ENCODE results near the gene PRDM2. TPM values are rescaled to one million over a fixed set of nuclear protein-coding genes. Genes with fewer than 3 reads are reported as not detected.
A peak's percentile ranks its signal among the peaks of the same experiment; 100 is the strongest.

Gene PRDM2
- total RNA-seq, 1 donor, result 12.7 TPM

DNA sequence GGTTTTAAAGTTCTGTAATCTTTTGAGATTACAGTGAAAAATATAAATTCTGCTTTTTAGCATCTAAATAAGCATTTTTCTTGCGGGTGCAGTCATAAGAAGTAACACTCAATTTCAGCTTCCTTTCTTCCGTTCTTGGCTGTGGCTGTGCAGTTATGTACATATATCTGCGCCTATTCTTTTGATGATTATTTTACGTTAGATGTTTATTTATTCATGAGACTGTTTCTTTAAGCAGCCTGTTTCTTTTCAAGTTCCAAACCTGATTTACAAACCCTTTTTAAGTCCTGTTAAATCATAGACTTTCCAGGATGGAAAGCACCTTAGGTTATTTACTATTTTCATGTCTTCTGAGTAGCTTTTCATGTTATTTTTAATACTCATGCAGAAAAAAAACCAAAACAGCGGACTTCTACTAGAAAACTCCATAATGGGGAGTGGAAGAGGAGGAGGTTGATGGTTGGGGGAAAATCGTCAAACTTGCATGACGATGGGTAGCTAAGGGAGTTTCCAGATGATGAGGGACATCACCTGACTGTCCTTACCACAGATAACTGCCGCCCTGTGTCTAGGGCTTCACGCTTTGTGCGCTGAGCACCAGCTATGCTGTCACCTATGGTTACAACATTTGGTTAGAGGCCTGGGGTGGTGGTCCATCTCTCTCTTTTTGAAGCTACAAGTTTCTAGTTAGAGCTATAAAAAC, 2.6 kb downstream of the PRDM2 start:
- no peak overlapping the region for H3K4me3 ChIP-seq (ENCODE audit: insufficient read depth, low read length)
- no peaks in the 10 kb centered on the region for H4K20me1 ChIP-seq (ENCODE audit: insufficient read depth, low read length)
- H3K4me1 ChIP-seq (ENCODE audit: insufficient read depth, low read length), result peaks cover 9% of the 10 kb centered on the region
- no peaks in the 10 kb centered on the region for H3K36me3 ChIP-seq (ENCODE audit: insufficient read depth, low read length)
- TF ChIP-seq, protein P1, sequence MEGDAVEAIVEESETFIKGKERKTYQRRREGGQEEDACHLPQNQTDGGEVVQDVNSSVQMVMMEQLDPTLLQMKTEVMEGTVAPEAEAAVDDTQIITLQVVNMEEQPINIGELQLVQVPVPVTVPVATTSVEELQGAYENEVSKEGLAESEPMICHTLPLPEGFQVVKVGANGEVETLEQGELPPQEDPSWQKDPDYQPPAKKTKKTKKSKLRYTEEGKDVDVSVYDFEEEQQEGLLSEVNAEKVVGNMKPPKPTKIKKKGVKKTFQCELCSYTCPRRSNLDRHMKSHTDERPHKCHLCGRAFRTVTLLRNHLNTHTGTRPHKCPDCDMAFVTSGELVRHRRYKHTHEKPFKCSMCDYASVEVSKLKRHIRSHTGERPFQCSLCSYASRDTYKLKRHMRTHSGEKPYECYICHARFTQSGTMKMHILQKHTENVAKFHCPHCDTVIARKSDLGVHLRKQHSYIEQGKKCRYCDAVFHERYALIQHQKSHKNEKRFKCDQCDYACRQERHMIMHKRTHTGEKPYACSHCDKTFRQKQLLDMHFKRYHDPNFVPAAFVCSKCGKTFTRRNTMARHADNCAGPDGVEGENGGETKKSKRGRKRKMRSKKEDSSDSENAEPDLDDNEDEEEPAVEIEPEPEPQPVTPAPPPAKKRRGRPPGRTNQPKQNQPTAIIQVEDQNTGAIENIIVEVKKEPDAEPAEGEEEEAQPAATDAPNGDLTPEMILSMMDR (IDR thresholded peaks at IDR 0.05; ENCODE audit: extremely low read depth, low read depth, low read length), result no peak
- no peak overlapping the region for H2AFZ ChIP-seq (ENCODE audit: low read length)
- H3K27me3 ChIP-seq (ENCODE audit: insufficient read depth, low read length), result no peaks in the 10 kb centered on the region
- DNase-seq (ENCODE audit: insufficient read length, low spot score, missing footprints), result no peak
- H3K79me2 ChIP-seq (ENCODE audit: insufficient read depth, low read length), result peaks cover 7% of the 10 kb centered on the region
- H3K9me3 ChIP-seq (ENCODE audit: low read depth, low read length), result no peaks in the 10 kb centered on the region
- no peak overlapping the region for H3K27ac ChIP-seq (ENCODE audit: low read depth, low read length)
- no peak overlapping the region for H3K4me2 ChIP-seq (ENCODE audit: insufficient read depth, low read length)

GRCh38 chr1:13703128-13703513, 3.1 kb downstream of the PRDM2 start:
- Histone ChIP-seq H3K79me2 (ENCODE audit: insufficient read depth, low read length) (peaks cover 7% of the 10 kb centered on the region), H3K27me3 (ENCODE audit: insufficient read depth, low read length) (no peaks in the 10 kb centered on the region), H3K4me3 (ENCODE audit: insufficient read depth, low read length) (no peak overlapping the region), H2AFZ (ENCODE audit: low read length) (no peak overlapping the region), H3K4me2 (ENCODE audit: insufficient read depth, low read length) (no peak overlapping the region), H3K9me3 (ENCODE audit: low read depth, low read length) (no peaks in the 10 kb centered on the region), H3K4me1 (ENCODE audit: insufficient read depth, low read length) (peaks cover 9% of the 10 kb centered on the region), H3K36me3 (ENCODE audit: insufficient read depth, low read length) (no peaks in the 10 kb centered on the region), H3K27ac (ENCODE audit: low read depth, low read length) (no peak overlapping the region), H4K20me1 (ENCODE audit: insufficient read depth, low read length) (no peaks in the 10 kb centered on the region)
- DNase-seq (ENCODE audit: insufficient read length, low spot score, missing footprints), result no peak
- TF ChIP-seq, protein P1 (IDR thresholded peaks at IDR 0.05; ENCODE audit: extremely low read depth, low read depth, low read length), result no peak

DNA sequence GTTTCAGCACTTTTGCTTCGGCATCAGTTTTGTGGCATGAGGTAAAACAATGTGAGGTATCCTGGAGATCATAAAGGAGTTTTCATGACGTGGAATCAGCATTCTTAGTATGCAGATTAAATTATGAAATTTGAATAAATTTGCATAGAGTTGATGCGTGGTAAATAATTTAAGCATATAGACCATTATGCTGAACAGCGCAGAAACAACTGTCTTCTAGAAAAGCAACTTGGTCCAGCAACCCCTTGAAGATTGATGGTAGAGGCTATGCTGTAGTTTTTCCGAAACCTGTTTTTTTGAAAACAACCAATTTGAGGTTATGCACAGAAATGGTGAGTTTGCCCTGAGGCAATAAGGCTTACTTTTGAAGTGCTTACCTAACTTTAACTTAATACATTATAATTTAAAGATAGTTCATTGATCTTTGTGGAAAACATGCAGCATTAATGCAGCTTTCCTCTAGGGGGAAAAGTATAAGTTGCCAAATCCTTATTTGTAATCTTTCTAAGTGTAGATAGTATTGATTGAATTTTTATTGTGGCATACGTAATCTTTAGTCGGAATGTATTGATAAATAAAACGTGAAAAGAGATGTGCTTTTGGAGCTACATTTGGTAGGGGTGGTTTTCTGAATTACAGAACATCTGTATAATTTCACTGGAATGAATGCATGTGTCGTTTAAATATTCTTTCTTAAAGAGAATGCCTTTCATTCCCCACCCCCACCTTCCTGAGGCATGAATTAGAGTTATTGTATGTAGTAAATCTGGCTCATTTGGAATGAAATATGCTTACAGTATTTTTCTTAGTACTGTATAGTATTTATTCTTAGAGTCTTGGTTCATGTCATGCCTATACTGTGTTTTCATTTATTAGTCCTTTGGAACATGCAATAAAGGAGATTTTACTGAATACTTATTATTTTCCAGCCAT, 3.8 kb downstream of the PRDM2 start:
- no peak for DNase-seq (ENCODE audit: insufficient read length, low spot score, missing footprints)
- H3K27me3 ChIP-seq (ENCODE audit: insufficient read depth, low read length), result no peaks in the 10 kb centered on the region
- no peaks in the 10 kb centered on the region for H3K9me3 ChIP-seq (ENCODE audit: low read depth, low read length)
- H3K36me3 ChIP-seq (ENCODE audit: insufficient read depth, low read length), result no peaks in the 10 kb centered on the region
- no peak overlapping the region for H3K4me2 ChIP-seq (ENCODE audit: insufficient read depth, low read length)
- H3K79me2 ChIP-seq (ENCODE audit: insufficient read depth, low read length), result peaks cover 13% of the 10 kb centered on the region
- no peak overlapping the region for H3K4me3 ChIP-seq (ENCODE audit: insufficient read depth, low read length)
- H3K27ac ChIP-seq (ENCODE audit: low read depth, low read length), result no peak overlapping the region
- no peaks in the 10 kb centered on the region for H4K20me1 ChIP-seq (ENCODE audit: insufficient read depth, low read length)
- peaks cover 9% of the 10 kb centered on the region for H3K4me1 ChIP-seq (ENCODE audit: insufficient read depth, low read length)
- no peak overlapping the region for H2AFZ ChIP-seq (ENCODE audit: low read length)
- TF ChIP-seq, protein P1 (IDR thresholded peaks at IDR 0.05; ENCODE audit: extremely low read depth, low read depth, low read length), result peak; percentile 9

DNA sequence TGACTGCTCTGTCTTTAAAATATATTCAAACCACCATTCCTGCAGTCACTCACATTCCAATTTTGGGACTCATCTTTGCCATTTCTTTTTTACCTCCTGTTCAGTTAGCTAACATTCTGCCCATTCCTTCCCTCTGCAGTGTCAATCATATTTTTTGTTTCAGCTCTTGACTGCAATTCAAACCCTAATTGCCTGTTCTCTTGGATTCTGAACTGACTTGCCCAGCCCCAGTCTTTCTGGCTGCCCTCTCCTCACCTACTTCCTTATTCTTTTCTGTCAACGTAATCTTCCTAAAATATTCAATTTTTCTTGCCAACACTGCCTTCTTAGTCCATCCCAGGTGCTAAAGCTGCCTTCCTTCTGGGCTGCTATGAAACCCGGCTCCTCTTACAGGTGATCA, 6.1 kb downstream of the PRDM2 start:
- no peak overlapping the region for H3K4me2 ChIP-seq (ENCODE audit: insufficient read depth, low read length)
- peaks cover 1% of the 10 kb centered on the region for H3K4me1 ChIP-seq (ENCODE audit: insufficient read depth, low read length)
- H3K4me3 ChIP-seq (ENCODE audit: insufficient read depth, low read length), result no peak overlapping the region
- TF ChIP-seq, protein P1 (IDR thresholded peaks at IDR 0.05; ENCODE audit: extremely low read depth, low read depth, low read length), result no peak
- H4K20me1 ChIP-seq (ENCODE audit: insufficient read depth, low read length), result peaks cover 2% of the 10 kb centered on the region
- no peak overlapping the region for H2AFZ ChIP-seq (ENCODE audit: low read length)
- H3K27ac ChIP-seq (ENCODE audit: low read depth, low read length), result no peak overlapping the region
- no peaks in the 10 kb centered on the region for H3K27me3 ChIP-seq (ENCODE audit: insufficient read depth, low read length)
- no peak for DNase-seq (ENCODE audit: insufficient read length, low spot score, missing footprints)
- no peaks in the 10 kb centered on the region for H3K9me3 ChIP-seq (ENCODE audit: low read depth, low read length)
- peaks cover 17% of the 10 kb centered on the region for H3K79me2 ChIP-seq (ENCODE audit: insufficient read depth, low read length)
- no peaks in the 10 kb centered on the region for H3K36me3 ChIP-seq (ENCODE audit: insufficient read depth, low read length)

Data from osteoblast (primary cell).